Fibroblast of skin of right biceps (primary cell): ENCODE results near the gene FOXK2.
A peak's percentile ranks its signal among the peaks of the same experiment; 100 is the strongest.
"Not testable (repeated sequence)": the region's sequence is repeated elsewhere in the genome, so short reads cannot be mapped to it uniquely, and the experiment has no call there.

ENCODE experiments used
- DNase-seq: peaks from one replicate; pipeline ENCODE4 v3.0.0-alpha.2; 2013

FOXK2 gene

DNA sequence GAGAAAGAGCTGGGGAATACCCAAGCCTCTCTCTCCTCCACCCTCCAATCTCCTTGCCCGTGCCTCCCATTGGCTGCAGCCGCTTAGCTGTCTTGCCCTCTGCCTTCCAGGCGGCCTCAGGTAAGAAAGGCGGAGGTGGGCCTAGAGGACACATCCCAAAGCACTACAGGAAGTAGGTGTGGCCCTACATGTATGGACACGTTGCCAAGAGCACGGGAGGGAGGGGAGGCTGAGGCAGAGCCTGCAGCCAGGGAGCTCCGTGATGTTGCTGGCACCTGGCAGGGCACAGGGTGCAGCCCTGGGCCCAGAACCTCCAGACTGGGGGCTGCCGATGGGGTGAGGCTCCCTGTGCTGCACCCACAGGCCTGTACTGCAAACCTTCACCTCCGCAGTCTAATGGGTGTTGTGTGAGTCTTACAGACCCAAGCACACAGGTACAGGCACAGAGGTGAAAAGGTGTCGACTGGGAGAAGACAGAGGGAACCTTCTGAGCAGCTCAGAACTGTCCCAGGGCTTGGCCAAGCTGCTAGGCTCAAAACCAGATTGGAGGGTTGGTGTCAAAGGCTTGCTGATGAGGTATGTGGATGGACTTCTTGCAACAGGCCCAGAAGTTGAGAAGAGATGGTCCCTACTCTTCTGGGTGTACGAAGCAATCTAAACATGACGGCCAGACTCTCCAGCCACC lies 23.5 kb upstream of the FOXK2 start:
- no peak for DNase-seq

DNA sequence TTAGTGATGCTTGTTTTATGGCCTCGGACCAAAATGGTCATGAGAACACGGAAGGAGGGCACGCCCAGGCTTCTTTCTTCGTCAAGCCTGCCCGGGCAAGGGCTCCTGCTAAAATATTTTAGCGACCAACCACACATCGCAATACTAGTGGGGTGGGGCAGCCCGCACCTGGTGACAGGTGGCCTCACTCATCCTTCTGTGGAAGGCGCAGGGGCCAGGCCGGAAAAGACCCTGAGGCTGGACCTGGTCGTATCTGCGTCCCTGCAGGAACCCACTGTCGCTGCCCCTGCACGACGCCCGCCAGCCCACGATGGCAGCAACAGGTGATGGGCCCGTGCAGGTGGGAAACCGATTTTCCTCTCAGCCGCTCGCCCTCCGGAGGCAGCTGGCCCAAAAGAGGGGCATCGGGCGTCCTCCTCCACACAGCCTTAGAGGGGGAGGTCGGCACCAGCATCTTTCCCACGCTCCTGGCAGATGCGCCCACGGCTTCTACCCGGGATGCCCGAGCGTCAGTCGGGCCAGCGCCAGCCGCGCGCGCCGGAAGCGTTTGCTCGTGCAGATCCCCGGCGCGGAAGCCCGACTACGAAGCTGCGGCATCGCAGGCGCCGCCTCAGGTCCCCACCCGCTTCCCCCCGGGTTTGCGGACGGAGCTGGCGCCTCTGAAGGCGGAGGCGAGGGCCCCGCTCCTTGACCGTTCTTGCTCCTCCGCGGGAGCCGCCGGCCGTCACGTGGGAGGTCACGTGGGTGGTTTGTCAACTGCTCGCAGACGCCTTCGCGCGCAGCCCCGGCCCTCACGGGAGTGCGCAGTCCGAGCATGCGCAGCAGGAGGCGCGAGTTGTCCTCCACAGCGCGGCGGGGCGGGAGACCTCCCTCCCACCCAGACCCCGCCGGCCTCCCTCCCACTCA lies 22.8 kb upstream of the FOXK2 start:
- peak; percentile 93 for DNase-seq

GRCh38 chr17:82497483-82498405 lies 21.8 kb upstream of the FOXK2 start:
- peak; percentile 78 for DNase-seq

- no peak for DNase-seq
Measured at GRCh38 chr17:82502207-82502606, 17.3 kb upstream of the FOXK2 start.

DNA sequence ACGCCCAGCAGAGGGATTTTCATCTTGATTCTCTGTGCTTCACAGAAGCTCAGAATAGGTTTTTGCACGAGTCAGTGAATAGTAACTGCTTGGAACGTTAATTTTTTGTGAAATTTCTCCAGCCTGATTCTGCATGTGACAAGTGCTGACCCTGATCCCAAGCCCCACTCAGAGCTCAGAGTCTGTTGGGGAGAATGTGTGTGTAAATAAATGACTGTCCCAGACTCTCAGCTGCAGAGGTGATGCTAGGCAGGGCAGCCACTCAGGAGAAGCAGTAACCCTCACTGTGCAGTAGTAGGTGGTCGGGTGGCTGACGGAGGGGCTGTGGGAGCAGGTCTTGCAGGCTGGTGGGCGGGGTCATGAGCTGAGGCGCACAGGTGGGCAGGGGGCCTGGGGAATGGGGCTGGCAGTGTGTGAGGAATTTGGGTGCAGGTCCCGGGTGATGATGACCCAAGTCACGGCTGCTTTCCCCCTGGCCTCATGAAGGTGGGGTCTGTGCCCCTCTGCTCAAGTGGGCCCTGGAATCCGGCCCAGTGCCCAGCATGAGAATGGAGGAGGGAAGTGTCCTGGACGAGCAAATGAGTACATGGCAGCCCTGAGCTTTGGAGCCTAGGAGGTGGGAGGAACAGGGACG lies 16.3 kb upstream of the FOXK2 start:
- no peak for DNase-seq

DNA sequence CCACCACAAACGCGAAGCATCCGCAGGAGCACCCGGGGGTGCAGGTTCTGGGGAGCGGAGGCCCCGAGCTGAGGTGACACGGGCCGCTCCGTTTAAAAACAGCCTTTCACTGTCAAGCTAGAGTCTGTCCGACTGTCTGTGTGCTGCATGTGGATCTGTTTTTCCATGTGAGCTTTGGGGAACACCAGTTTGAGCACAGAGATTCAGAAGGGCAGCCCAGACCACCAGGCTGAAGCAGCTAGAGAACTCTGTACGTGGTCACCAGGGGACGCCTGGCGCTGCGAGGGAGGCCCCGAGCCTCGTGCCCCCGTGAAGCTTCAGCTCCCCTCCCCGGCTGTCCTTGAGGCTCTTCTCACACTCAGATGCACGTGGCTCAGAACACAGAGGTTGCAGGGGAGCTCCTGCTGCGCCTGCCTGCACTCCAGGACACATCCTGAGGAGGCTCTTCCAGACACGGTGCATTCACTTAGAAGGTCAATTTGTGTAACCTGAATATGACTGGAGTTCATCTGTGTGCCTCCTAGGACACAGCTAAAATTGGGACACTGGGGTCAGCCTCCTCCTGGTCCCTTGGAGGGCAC lies 15.7 kb upstream of the FOXK2 start:
- DNase-seq = no peak

GRCh38 chr17:82505296-82505695 lies 14.2 kb upstream of the FOXK2 start:
- DNase-seq = no peak

DNA sequence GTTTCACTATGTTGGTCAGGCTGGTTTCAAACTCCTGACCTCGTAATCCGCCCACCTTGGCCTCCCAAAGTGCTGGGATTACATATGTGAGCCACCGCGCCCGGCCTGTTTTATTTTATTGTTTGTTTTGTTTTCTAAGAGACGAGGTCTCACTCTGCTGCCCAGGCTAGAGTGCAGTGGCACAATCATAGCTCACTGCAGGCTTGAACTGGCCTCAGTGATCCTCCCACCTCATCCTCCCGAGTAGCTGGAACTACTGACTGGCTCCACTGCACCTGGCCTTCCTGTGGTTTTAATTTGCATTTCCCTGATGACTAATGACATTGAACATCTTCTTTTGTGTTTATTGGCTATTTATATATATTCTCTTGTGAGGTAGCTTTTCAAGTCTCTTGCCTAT lies 13.1 kb upstream of the FOXK2 start:
- DNase-seq = not testable (repeated sequence)

DNA sequence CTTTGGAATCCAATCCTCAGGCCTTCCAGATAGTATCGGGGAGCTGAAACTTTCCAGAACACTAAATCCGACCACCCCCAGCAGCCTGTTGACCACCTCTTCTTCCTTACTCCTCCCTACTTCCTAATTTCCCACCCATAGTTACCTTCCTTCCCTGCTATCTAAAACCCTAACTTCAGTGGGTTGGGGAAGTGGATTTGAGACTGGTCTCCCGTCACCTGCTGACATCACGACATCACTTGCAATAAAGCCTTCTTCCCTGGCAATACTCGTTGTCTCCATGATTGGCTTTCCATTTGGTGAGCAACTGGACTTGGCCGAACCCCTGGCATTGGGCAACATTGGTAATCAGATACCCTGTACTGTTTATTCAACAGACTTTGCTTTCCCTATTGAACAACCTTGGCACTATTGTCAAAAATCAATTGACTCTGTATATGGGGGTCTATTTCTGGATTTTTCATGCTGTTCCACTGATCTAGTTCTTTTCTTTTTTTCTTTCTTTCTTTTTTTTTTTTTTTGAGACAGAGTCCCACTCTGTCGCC lies 11.8 kb upstream of the FOXK2 start:
- no peak for DNase-seq

DNA sequence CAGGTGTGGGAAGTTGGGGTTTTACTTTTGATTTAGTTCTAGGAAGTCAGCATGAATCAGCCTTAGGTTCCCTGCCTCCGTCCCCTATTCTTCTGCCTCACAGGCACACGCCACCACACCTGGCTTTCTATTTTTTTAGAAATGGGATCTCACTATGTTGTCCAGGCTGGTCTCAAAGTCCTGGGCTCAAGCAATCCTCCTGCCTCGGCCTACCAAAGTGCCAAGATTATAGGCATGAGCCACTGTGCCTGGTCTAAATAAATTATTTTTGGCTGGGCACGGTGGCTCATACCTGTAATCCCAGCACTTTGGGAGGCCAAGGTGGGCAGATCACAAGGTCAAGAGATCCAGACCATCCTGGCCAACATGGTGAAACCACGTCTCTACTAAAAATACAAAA lies 7.9 kb upstream of the FOXK2 start:
- DNase-seq = not testable (repeated sequence)

GRCh38 chr17:82513864-82514263 lies 5.7 kb upstream of the FOXK2 start:
- not testable (repeated sequence) for DNase-seq

DNA sequence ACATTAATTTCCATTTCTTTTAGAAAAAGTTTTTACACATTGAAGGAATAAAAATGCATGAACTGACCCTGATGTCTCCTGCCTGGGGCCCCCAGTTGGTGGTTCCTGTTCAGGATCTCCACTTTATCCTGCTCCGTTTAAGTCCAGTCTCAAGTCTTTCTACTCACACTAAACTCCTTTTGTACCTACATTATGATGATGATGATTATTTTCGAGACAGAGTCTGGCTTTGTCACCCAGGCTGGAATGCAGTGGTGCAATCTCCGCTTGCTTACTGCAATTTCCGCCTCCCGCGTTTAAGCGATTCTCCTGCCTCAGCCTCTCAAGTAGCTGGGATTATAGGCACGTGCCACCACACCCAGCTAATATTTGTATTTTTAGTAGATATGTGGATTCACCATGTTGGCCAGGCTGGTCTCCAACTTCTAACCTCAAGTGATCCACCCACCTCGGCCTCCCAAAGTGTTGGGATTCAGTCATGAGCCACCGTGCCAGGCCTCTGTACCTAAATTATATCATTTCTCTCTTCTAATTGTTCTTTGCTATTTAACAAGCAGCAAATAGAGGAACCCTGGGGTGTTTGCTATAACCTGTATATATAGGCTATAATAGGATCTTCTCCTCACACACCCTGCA lies 2.2 kb upstream of the FOXK2 start:
- DNase-seq = no peak

GRCh38 chr17:82519971-82520903 lies 705 bp downstream of the FOXK2 start:
- no peak for DNase-seq

DNA sequence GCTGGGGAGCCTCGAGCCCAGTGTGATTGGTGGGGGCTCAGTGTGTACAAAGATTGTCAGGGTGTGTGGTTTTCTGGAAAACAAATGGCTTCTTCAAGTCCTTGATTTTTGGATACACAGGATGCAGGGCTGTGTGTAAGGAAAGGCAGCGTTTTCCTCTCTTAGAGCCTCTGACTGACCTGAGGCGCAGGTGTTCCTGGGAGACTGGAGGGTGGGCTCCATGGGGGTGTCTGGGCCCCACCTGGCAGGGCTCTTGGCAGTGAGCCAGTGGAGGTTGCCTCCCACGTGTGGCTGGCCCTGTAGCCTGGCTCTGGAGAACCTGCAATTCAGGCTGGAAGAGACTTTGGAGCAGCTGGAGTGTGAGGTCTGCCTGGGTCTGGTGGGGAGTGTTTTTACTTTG lies 5.0 kb downstream of the FOXK2 start:
- no peak for DNase-seq

- DNase-seq = no peak
Measured at GRCh38 chr17:82525712-82526111, 6.2 kb downstream of the FOXK2 start.

DNA sequence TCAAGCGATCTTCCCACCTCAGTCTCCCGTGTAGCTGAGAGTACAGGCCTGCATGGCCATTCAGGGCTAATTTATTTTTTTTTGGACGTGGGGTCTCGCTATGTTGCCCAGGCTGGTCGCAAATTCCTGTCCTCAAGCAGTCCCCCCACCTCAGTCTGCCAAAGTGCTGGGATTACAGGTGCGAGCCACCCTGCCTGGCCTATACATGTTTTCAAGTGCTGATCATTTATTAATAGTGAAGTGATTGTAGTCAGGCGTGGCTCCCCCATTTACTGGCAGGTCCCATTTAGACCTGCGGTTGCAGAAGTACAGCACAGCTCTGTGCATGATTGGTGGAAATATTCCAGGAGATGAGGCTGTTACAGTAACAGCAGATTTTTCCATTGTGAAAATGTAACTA lies 8.4 kb downstream of the FOXK2 start:
- DNase-seq = no peak

GRCh38 chr17:82528484-82529265 lies 9.1 kb downstream of the FOXK2 start:
- DNase-seq = peak; percentile 25

- no peak for DNase-seq
Measured at GRCh38 chr17:82529914-82530300, 10.4 kb downstream of the FOXK2 start.

GRCh38 chr17:82531431-82531881 lies 11.9 kb downstream of the FOXK2 start:
- DNase-seq = peak; percentile 70
